Ovary (tissue), 9 donors: ENCODE results near the gene CST3. TPM values are rescaled to one million over a fixed set of nuclear protein-coding genes. Genes with fewer than 3 reads are reported as not detected.
A peak's percentile ranks its signal among the peaks of the same experiment; 100 is the strongest.

Experiments
- DNase-seq, 5 donors: peaks; one replicate each; pipeline ENCODE4 v3.0.0-alpha.2; 2019 to 2020
- H3K27ac ChIP-seq, 2 donors: fragments of 200-600 bp; one replicate each; pipeline versions ENCODE4 v1.5.1 to v1.8.0; 2019 to 2022
- H3K27me3 ChIP-seq: fragments of 200-600 bp; one replicate; pipeline ENCODE4 v1.8.0; 2022
- H3K36me3 ChIP-seq: fragments of 200-600 bp; sonication (generic); one replicate; pipeline ENCODE4 v1.5.1; 2019
- H3K4me1 ChIP-seq: one replicate; pipeline ENCODE4 v1.8.1; 2013; ENCODE audit warnings: mild to moderate bottlenecking, moderate library complexity; ENCODE audit not compliant: insufficient read depth
- H3K4me3 ChIP-seq: fragments of 200-600 bp; sonication (generic); one replicate; pipeline ENCODE4 v1.5.1; 2017
- H3K9me3 ChIP-seq, 2 donors: fragments of 200-600 bp in 1 of 2; sonication (generic) in 1 of 2; one replicate each; pipeline versions ENCODE4 v1.5.1 to v1.8.1; 2013 to 2019; ENCODE audit warnings: mild to moderate bottlenecking in 1 of 2, moderate library complexity in 1 of 2
- EP300 ChIP-seq: sonication (generic); formaldehyde crosslinking; IDR thresholded peaks from one replicate; pipeline ENCODE4 v1.6.1; 2017; ENCODE audit warnings: antibody characterized with exemption
- POLR2A ChIP-seq: fragments of 450-650 bp; IDR thresholded peaks from one replicate; pipeline ENCODE4 v1.6.1; 2017; ENCODE audit warnings: antibody characterized with exemption, mild to moderate bottlenecking, moderate library complexity
- WGBS, 3 donors: extraction: QIAGEN DNeasy Blood & Tissue Kit in 1 of 3; methylation state at CpG; one replicate each; pipeline versions ENCODE4 v1.1.5 to v1.1.7; 2013 to 2017; 5-methylcytosine and 5-hydroxymethylcytosine counted together
- intact Hi-C, 4 donors: fragments of 100-400 bp; cut with DNase I; formaldehyde crosslinking; loops; one replicate each; pipeline versions ENCODE4 v1.11.0 to v1.15.1; 2022 to 2023
- polyA plus RNA-seq, 2 donors: library from polyadenylated mRNA; stranded (reverse); fragments of 200-250 nt in 1 of 2; fragments of 350-450 nt in 1 of 2; fragmentation: Illumina TruSeq in 1 of 2; extraction: RNeasy Lipid Tissue Mini Kit (QIAGEN cat#74804) in 1 of 2; gene quantifications; one replicate each; pipeline ENCODE4 v1.2.3, GENCODE V29; 2013 to 2014
- total RNA-seq, 7 donors: library from RNA; depleted of rRNA in 2 of 7; stranded (reverse); fragments of >200 nt in 2 of 7; fragmentation: NEBNext Ultra II Directional in 3 of 7; extraction: Animal tissue kit (Norgen Biotek cat#: 25700) in 3 of 7; gene quantifications; one replicate each; pipeline versions ENCODE4 v1.1.0 to v1.2.4, GENCODE V29; 2016 to 2023
- TF ChIP-seq, protein P1 (sequence below), 3 donors: fragments of 450-650 bp in 2 of 3; fragments of 200-600 bp in 1 of 3; IDR thresholded peaks; one replicate each; pipeline versions ENCODE4 v1.5.1 to v1.8.0; 2016 to 2022; ENCODE audit warnings: antibody characterized with exemption in 3 of 3, mild to moderate bottlenecking in 1 of 3
- donor health status: DM: no; HTN: no; CAD: no; lungs with moderate emphysema.
- donor health status: DM: no; HTN: no; CAD: no.
- donor health status: Bipolar disorder and iron deficiency.
- donor health status: DM: yes; HTN: yes; CAD: no.
- donor health status: DM: no; HTN: no; CAD: no.
- donor health status: DM: yes; HTN: yes; CAD: no.

CST3 gene
- total and polyA plus RNA-seq, 9 donors: 317 to 889 (median 404) TPM

- intact Hi-C loops: no loop called here
- DNase-seq: no peak
- peak overlapping the region in 1 of 2 donors; percentile 4 for H3K27ac ChIP-seq
Observed at GRCh38 chr20:23640671-23641667, 3.2 kb upstream of the CST3 start.

GRCh38 chr20:23640018-23640601 is 2.4 kb upstream of the CST3 start:
- intact Hi-C loops: no loop called here
- DNase-seq: no peak
- 89 to 94% (median 90%) methylated on average over 8 of the region's 8 CpGs for WGBS, 3 donors
- no peak for TF ChIP-seq EP300
- no peak for TF ChIP-seq POLR2A
- TF ChIP-seq, protein P1, sequence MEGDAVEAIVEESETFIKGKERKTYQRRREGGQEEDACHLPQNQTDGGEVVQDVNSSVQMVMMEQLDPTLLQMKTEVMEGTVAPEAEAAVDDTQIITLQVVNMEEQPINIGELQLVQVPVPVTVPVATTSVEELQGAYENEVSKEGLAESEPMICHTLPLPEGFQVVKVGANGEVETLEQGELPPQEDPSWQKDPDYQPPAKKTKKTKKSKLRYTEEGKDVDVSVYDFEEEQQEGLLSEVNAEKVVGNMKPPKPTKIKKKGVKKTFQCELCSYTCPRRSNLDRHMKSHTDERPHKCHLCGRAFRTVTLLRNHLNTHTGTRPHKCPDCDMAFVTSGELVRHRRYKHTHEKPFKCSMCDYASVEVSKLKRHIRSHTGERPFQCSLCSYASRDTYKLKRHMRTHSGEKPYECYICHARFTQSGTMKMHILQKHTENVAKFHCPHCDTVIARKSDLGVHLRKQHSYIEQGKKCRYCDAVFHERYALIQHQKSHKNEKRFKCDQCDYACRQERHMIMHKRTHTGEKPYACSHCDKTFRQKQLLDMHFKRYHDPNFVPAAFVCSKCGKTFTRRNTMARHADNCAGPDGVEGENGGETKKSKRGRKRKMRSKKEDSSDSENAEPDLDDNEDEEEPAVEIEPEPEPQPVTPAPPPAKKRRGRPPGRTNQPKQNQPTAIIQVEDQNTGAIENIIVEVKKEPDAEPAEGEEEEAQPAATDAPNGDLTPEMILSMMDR (IDR thresholded peaks at IDR 0.05): no peak
- Histone ChIP-seq H3K9me3 (no peaks in the 10 kb centered on the region), H3K27ac (no peak overlapping the region), H3K36me3 (no peaks in the 10 kb centered on the region), H3K4me3 (no peak overlapping the region), H3K4me1 (peaks cover 21% of the 10 kb centered on the region), H3K27me3 (no peaks in the 10 kb centered on the region)

More at GRCh38 chr20:23640671-23641667, 3.2 kb upstream of the CST3 start:
- Histone ChIP-seq H3K9me3 (no peaks in the 10 kb centered on the region), H3K36me3 (no peaks in the 10 kb centered on the region), H3K27me3 (no peaks in the 10 kb centered on the region), H3K4me1 (peaks cover 16% of the 10 kb centered on the region), H3K4me3 (no peak overlapping the region)
- WGBS, 3 donors: 48 to 61% (median 50%) methylated on average over 11 of the region's 11 CpGs
- TF ChIP-seq POLR2A (no peak), EP300 (no peak)
- TF ChIP-seq, protein P1 (IDR thresholded peaks at IDR 0.05): no peak

DNA sequence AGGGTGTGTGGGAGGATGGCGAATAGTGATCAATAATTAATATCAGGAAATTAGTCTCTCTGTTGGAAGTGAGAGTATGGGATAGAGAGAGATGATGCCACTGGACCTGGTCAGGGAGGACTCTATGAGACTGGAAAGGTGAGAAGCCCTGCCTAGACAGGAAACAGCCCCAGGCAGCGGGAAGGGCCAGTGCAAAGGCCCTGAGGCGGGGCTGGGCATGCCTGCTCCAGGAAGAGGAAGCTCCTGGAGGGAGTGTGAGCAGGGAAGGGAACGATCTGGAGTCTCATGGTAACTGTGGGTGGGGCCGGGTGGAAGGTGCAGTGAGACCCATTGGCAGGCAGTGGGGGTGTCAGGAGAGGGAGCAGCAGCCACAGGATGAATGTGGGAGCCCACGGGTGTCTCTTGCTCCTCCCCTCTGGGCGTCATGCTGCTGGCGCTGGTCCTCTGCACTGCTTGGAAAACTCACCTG is 1.8 kb upstream of the CST3 start:
- Histone ChIP-seq H3K36me3 (no peaks in the 10 kb centered on the region), H3K27ac (no peak overlapping the region), H3K4me3 (no peak overlapping the region), H3K9me3 (no peaks in the 10 kb centered on the region), H3K4me1 (peaks cover 22% of the 10 kb centered on the region), H3K27me3 (no peaks in the 10 kb centered on the region)
- no peak for TF ChIP-seq EP300
- no peak for TF ChIP-seq POLR2A
- TF ChIP-seq, protein P1 (IDR thresholded peaks at IDR 0.05): no peak
- 78 to 86% (median 79%) methylated on average over 8 of the region's 8 CpGs for WGBS, 3 donors
- intact Hi-C loops: loop anchor here in 2 of 4 donors (10.0 kb wide), 2 partner anchors 275 to 285 kb away; partner anchors contain the start of genes GZF1 (in 1 of the 2) and NXT1 (in 1 of the 2)
- no peak for DNase-seq

DNA sequence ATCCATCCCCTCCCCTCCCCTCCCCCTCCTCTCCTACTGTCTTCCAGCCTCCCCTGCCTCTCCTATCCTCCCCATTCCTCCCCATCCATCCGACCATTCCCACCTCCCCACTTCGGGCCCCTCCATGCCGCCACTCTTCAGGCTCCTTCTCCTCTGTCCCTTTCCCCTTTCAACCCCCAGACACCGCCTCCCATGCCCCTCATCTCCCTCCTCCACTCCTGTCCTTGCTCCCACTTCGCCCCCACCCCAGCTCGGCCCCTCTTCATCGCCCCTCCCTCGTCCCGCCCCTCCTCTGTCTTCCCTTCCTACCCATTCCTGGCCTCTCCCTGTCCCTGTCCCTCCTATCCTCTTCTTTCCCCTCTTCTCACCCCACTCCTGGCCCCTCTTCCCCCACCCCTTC is 554 bp upstream of the CST3 start:
- TF ChIP-seq EP300 (no peak), POLR2A (no peak)
- TF ChIP-seq, protein P1 (IDR thresholded peaks at IDR 0.05): no peak
- Histone ChIP-seq H3K4me3 (no peak overlapping the region), H3K27me3 (no peaks in the 10 kb centered on the region), H3K36me3 (no peaks in the 10 kb centered on the region), H3K9me3 (no peaks in the 10 kb centered on the region), H3K4me1 (peaks cover 22% of the 10 kb centered on the region), H3K27ac (no peak overlapping the region)
- WGBS, 3 donors: 52 to 60% (median 59%) methylated on average over 8 to 9 of the region's 9 CpGs
- intact Hi-C loops: loop anchor here in 2 of 4 donors (10.0 kb wide), 2 partner anchors 274 to 284 kb away; partner anchors contain the start of genes GZF1 (in 1 of the 2) and NXT1 (in 1 of the 2)
- DNase-seq: peak in 2 of 5 donors; percentile 52 to 56
